B cell (primary cell): ENCODE results near the gene CHEK1. TPM values are rescaled to one million over a fixed set of nuclear protein-coding genes. Genes with fewer than 3 reads are reported as not detected.
"Not testable (repeated sequence)": the region's sequence is repeated elsewhere in the genome, so short reads cannot be mapped to it uniquely, and the experiment has no call there.

Experiments
- ATAC-seq: fragments of 200-7000 bp; cut with Tn5 transposase; one replicate; pipeline ENCODE4 v1.10.0; 2021; ENCODE audit warnings: low read depth, mild to moderate bottlenecking, moderate number of reproducible peaks, moderate library complexity
- CTCF ChIA-PET: fragments of 350-600 bp; sonication (Branson Sonifier 250); formaldehyde crosslinking; loops from one replicate; lab custom pipeline; 2021; ENCODE audit warnings: antibody characterized with exemption, inconsistent platforms; lab: Charles Lee
- POLR2A ChIA-PET: fragments of 350-600 bp; sonication (Branson Sonifier 250); formaldehyde crosslinking; loops from one replicate; lab custom pipeline; 2021; ENCODE audit warnings: antibody characterized with exemption; lab: Charles Lee
- DNase-seq: peaks from one replicate; pipeline ENCODE4 v3.0.0; 2013
- H2AFZ ChIP-seq: 2 replicates; pipeline ENCODE4 v1.6.1; 2012; ENCODE audit warnings: mild to moderate bottlenecking, low read depth, low read length; ENCODE audit not compliant: insufficient read depth, poor library complexity, severe bottlenecking
- H3K27ac ChIP-seq, 2 donors: 1 replicate in 1 of 2; 2 replicates in 1 of 2; pipeline ENCODE4 v1.5.1; 2012 to 2013; ENCODE audit warnings: low read length in 2 of 2, mild to moderate bottlenecking in 2 of 2, moderate library complexity in 1 of 2
- H3K27me3 ChIP-seq, 4 experiments: fragments of 200-600 bp in 1 of 4; sonication (generic) in 1 of 4; replicated peaks in 1 of 4; 1 replicate in 2 of 4; 2 replicates in 2 of 4; pipeline versions ENCODE4 v1.6.1 to v1.7.0; 2013 to 2016; ENCODE audit warnings: low read length in 3 of 4, mild to moderate bottlenecking in 2 of 4, mixed read lengths in 1 of 4, moderate library complexity in 1 of 4; ENCODE audit not compliant: insufficient read depth in 4 of 4, control insufficient read depth in 3 of 4; ENCODE audit errors: control extremely low read depth in 1 of 4
- H3K36me3 ChIP-seq, 2 experiments: replicated peaks in 1 of 2; 1 replicate in 1 of 2; 2 replicates in 1 of 2; pipeline versions ENCODE4 v1.6.1 to v1.7.1; 2013; ENCODE audit warnings: low read length in 1 of 2; ENCODE audit not compliant: insufficient read depth in 2 of 2, control insufficient read depth in 1 of 2; ENCODE audit errors: control extremely low read depth in 1 of 2, extremely low read depth in 1 of 2
- H3K4me1 ChIP-seq, 2 donors: fragments of 200-600 bp in 1 of 2; sonication (generic) in 1 of 2; 1 replicate in 1 of 2; 2 replicates in 1 of 2; pipeline versions ENCODE4 v1.5.1 to v1.6.1; 2013 to 2017; ENCODE audit warnings: low read length in 2 of 2; ENCODE audit not compliant: control insufficient read depth in 2 of 2, insufficient read depth in 2 of 2
- H3K4me2 ChIP-seq: replicated peaks from 2 replicates; pipeline ENCODE3; 2012; ENCODE audit warnings: mild to moderate bottlenecking, low read depth, low read length; ENCODE audit not compliant: poor library complexity, severe bottlenecking
- H3K4me3 ChIP-seq, 5 experiments: fragments of 200-600 bp in 1 of 5; sonication (generic) in 1 of 5; 1 replicate in 3 of 5; 2 replicates in 2 of 5; pipeline versions ENCODE4 v1.5.1 to v1.7.0; 2011 to 2016; ENCODE audit warnings: low read length in 4 of 5, mild to moderate bottlenecking in 4 of 5, low read depth in 2 of 5, control low read depth in 1 of 5, moderate library complexity in 1 of 5; ENCODE audit not compliant: insufficient read depth in 1 of 5; ENCODE audit errors: control extremely low read depth in 1 of 5, extremely low read depth in 1 of 5
- H3K79me2 ChIP-seq: fragments of 200-600 bp; sonication (generic); one replicate; pipeline ENCODE4 v1.6.0; 2016; ENCODE audit warnings: low read length; ENCODE audit not compliant: control insufficient read depth, insufficient read depth
- H3K9ac ChIP-seq: fragments of 200-600 bp; sonication (generic); 2 replicates; pipeline ENCODE4 v1.6.1; 2017; ENCODE audit warnings: mild to moderate bottlenecking, low read length, moderate library complexity
- H3K9me3 ChIP-seq, 3 donors: one replicate each; pipeline versions ENCODE4 v1.6.1 to v1.7.1; 2013; ENCODE audit warnings: low read length in 2 of 3; ENCODE audit not compliant: control insufficient read depth in 2 of 3, insufficient read depth in 1 of 3; ENCODE audit errors: control extremely low read depth in 1 of 3
- H4K20me1 ChIP-seq: 2 replicates; pipeline ENCODE4 v1.6.0; 2012; ENCODE audit warnings: mild to moderate bottlenecking, low read length; ENCODE audit not compliant: insufficient read depth, control insufficient read depth, poor library complexity, severe bottlenecking
- H3K27ac Mint-ChIP-seq: one replicate; pipeline ENCODE4 v1.8.0; 2021; ENCODE audit warnings: mixed read lengths
- H3K27me3 Mint-ChIP-seq: one replicate; pipeline ENCODE4 v1.8.0; 2021; ENCODE audit warnings: mixed read lengths
- H3K4me1 Mint-ChIP-seq: one replicate; pipeline ENCODE4 v1.8.0; 2021; ENCODE audit warnings: mixed read lengths
- H3K4me3 Mint-ChIP-seq: one replicate; pipeline ENCODE4 v1.8.0; 2021; ENCODE audit warnings: mixed read lengths
- H3K9me3 Mint-ChIP-seq: one replicate; pipeline ENCODE4 v1.8.0; 2022; ENCODE audit warnings: mixed read lengths; ENCODE audit not compliant: insufficient read depth
- EZH2 ChIP-seq: IDR thresholded peaks from 2 replicates; pipeline ENCODE4 v1.6.1; 2012; ENCODE audit warnings: borderline replicate concordance, low read depth, mild to moderate bottlenecking, moderate library complexity, low read length; ENCODE audit not compliant: insufficient read depth, poor library complexity, severe bottlenecking
- WGBS: methylation state at CpG from one replicate; pipeline ENCODE4 v1.1.5; 2013; ENCODE audit warnings: missing lambda C conversion rate; ENCODE audit not compliant: insufficient coverage; 5-methylcytosine and 5-hydroxymethylcytosine counted together
- intact Hi-C: fragments of 100-400 bp; cut with micrococcal nuclease; formaldehyde crosslinking; loops from one replicate; pipeline ENCODE4 v1.10.0; 2022
- polyA minus RNA-seq: library from RNA; depleted of rRNA, polyadenylated mRNA; stranded (reverse); fragments of >200 nt; gene quantifications from 2 replicates; pipeline ENCODE4 v1.2.3, GENCODE V29; 2012
- polyA plus RNA-seq: library from polyadenylated mRNA; depleted of rRNA; stranded (reverse); fragments of >200 nt; gene quantifications from 2 replicates; pipeline ENCODE4 v1.2.3, GENCODE V29; 2012
- total RNA-seq, 2 donors: library from RNA; stranded (reverse); fragments of 120-200 nt in 1 of 2; gene quantifications; 1 replicate in 1 of 2; 2 replicates in 1 of 2; pipeline versions ENCODE4 v1.2.3 to v1.2.4, GENCODE V29; 2013 to 2022
- TF ChIP-seq, protein P1 (sequence below): fragments of 200-600 bp; IDR thresholded peaks from one replicate; pipeline ENCODE4 v1.8.0; 2022; ENCODE audit warnings: antibody characterized with exemption, mild to moderate bottlenecking

The CHEK1 gene
- 3.0 and 3.5 TPM in 2 replicates for total RNA-seq
- 3.0 TPM for total RNA-seq (2013)
- 0.81 and 3.3 TPM in 2 replicates for polyA plus RNA-seq
- 4.1 and 4.8 TPM in 2 replicates for polyA minus RNA-seq

DNA sequence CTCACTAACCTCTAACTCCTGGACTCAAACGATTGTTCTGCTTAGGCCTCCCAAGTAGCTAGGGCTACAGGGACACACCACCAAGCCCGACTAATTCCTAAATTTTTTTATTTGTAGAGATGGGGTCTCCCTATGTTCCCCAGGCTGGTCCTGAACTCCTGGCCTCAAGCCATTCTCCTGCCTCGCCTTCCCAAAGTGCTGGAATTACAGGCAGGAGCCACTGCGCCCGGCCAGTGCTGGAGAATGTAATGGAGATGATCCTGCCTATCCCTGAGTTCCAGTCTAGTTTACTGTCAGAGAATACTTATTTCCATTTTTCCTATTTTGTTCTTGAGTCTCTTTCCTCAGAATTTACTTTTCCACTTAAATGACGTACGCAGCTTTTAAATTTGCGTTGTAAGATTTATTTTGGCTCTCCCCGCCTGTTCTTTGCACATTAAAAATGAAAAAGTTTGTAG, at the start of gene CHEK1:
Gene CHEK1 (plus strand): TSS at position 408 of the 458 bp plus-strand sequence. CDS start 1,606 bp downstream, outside the sequence.
- ATAC-seq (no peak), DNase-seq (no peak)
- Histone ChIP-seq H3K79me2 (no peaks in the 10 kb centered on the region), H3K36me3 (peaks cover 0 to 18% of the 10 kb centered on the region in 2 experiments), H3K27me3 (no peaks in the 10 kb centered on the region), H3K9me3 (no peaks in the 10 kb centered on the region), H3K4me2 (peak within 1 kb of the TSS; percentile 85), H3K4me3 (peak within 1 kb of the TSS; percentile 81 to 96 (median 94)), H3K4me1 (peaks cover 11 to 18% of the 10 kb centered on the region in 2 donors), H3K27ac (peak within 1 kb of the TSS; percentile 97 to 98), H4K20me1 (no peaks in the 10 kb centered on the region), H3K9ac (peak within 1 kb of the TSS; percentile 90), H2AFZ (peak within 1 kb of the TSS; percentile 84)
- peak within 1 kb of the TSS; percentile 98 for H3K27ac Mint-ChIP-seq
- TF ChIP-seq, protein P1, sequence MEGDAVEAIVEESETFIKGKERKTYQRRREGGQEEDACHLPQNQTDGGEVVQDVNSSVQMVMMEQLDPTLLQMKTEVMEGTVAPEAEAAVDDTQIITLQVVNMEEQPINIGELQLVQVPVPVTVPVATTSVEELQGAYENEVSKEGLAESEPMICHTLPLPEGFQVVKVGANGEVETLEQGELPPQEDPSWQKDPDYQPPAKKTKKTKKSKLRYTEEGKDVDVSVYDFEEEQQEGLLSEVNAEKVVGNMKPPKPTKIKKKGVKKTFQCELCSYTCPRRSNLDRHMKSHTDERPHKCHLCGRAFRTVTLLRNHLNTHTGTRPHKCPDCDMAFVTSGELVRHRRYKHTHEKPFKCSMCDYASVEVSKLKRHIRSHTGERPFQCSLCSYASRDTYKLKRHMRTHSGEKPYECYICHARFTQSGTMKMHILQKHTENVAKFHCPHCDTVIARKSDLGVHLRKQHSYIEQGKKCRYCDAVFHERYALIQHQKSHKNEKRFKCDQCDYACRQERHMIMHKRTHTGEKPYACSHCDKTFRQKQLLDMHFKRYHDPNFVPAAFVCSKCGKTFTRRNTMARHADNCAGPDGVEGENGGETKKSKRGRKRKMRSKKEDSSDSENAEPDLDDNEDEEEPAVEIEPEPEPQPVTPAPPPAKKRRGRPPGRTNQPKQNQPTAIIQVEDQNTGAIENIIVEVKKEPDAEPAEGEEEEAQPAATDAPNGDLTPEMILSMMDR, result no peak
- TF ChIP-seq EZH2, result no peak
- 100% methylated on average over 1 of the region's 9 CpGs for WGBS
- peak within 1 kb of the TSS; percentile 95 for H3K4me3 Mint-ChIP-seq
- no peaks in the 10 kb centered on the region for H3K27me3 Mint-ChIP-seq
- peaks cover 14% of the 10 kb centered on the region for H3K4me1 Mint-ChIP-seq
- POLR2A ChIA-PET, result interaction anchor here (1.2 to 1.5 kb wide), 2 partner anchors 32 to 263 kb away, joined by 5 to 6 read pairs; partner anchors contain the start of genes HYLS1 and STT3A
- CTCF ChIA-PET, result interaction anchor here (0.7 to 1.6 kb wide), 3 partner anchors 9 to 62 kb away, joined by 3 to 5 read pairs (median 4); partner anchors contain the start of gene EI24
- no peaks in the 10 kb centered on the region for H3K9me3 Mint-ChIP-seq
- intact Hi-C loops, result loop anchor here (1.0 kb wide), 6 partner anchors 32 to 587 kb away; partner anchors contain the start of genes EI24, FAM118B, HYLS1 and PUS3

DNA sequence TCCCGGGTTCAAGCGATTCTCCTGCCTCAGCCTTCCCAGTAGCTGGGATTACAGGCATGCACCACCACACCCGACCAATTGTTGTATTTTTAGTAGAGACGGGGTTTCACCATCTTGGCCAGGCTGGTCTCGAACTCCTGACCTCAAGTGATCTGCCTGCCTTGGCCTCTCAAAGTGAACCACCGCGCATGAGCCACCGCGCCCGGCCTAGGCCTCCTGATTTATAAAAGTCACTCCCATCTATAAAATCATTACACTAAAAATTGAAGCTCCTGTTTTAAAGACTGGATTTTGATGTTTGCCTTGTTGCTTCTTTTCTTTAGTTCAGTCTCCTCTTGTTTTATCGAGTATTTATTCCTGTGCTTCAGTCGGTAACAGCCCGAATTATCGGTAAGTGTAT, 47.8 kb upstream of the CHEK1 start:
- H3K27ac ChIP-seq, CTCF ChIA-PET, H2AFZ ChIP-seq, H3K9me3 ChIP-seq, H3K79me2 ChIP-seq, DNase-seq, POLR2A ChIA-PET, H3K27ac Mint-ChIP-seq, intact Hi-C loops, H3K4me3 ChIP-seq, H3K4me1 Mint-ChIP-seq, ATAC-seq, H3K4me2 ChIP-seq, H3K9ac ChIP-seq, H4K20me1 ChIP-seq, H3K27me3 ChIP-seq, H3K9me3 Mint-ChIP-seq, H3K4me1 ChIP-seq, H3K4me3 Mint-ChIP-seq, H3K27me3 Mint-ChIP-seq: not testable (repeated sequence)
- peaks cover 7 to 71% of the 10 kb centered on the region in 2 experiments for H3K36me3 ChIP-seq
- WGBS, result 96% methylated on average over 6 of the region's 14 CpGs
